Measurements from ENCODE around the gene CHIC2.

- TF ChIP-seq CTCF (conservative IDR thresholded peaks at IDR 0.05 in 1 of 2, IDR thresholded peaks at IDR 0.05 in 1 of 2; ENCODE audit: low read depth in 1 of 2, low read length in 2 of 2) (no peak), EZH2 (IDR thresholded peaks at IDR 0.05; ENCODE audit: low read length, missing control alignments) (no peak)
Observed at GRCh38 chr4:54032558-54033135, 31.8 kb downstream of the CHIC2 start.

Measured in fibroblast of lung (primary cell).